Activated T-helper 2 cell treated with anti-CD3 and anti-CD28 coated beads, Interferon-gamma antibody, Interleukin-2, Interleukin-4, amounts not matched to agents 10 μg/mL and 5 μg/mL and 100 μg/mL, durations not matched to agents 14 hours and 24 hours and 36 hours (primary cell): ENCODE results near the gene DENND1A. TPM values are rescaled to one million over a fixed set of nuclear protein-coding genes. Genes with fewer than 3 reads are reported as not detected.

Experiments
- DNase-seq: peaks from one replicate; pipeline ENCODE4 v3.0.0; 2021; ENCODE audit warnings: low spot score
- H3K27ac Mint-ChIP-seq: one replicate; pipeline ENCODE4 v1.8.0; 2021; ENCODE audit warnings: mixed read lengths
- H3K27me3 Mint-ChIP-seq: one replicate; pipeline ENCODE4 v1.8.0; 2021; ENCODE audit warnings: low read depth, mixed read lengths
- H3K36me3 Mint-ChIP-seq: one replicate; pipeline ENCODE4 v1.8.0; 2021; ENCODE audit warnings: low read depth, mixed read lengths
- H3K4me1 Mint-ChIP-seq: one replicate; pipeline ENCODE4 v1.8.0; 2021; ENCODE audit warnings: low read depth, mixed read lengths
- H3K4me3 Mint-ChIP-seq: one replicate; pipeline ENCODE4 v1.8.0; 2021; ENCODE audit warnings: low read depth, mild to moderate bottlenecking, moderate library complexity, mixed read lengths
- H3K9me3 Mint-ChIP-seq: one replicate; pipeline ENCODE4 v1.8.0; 2021; ENCODE audit warnings: mixed read lengths
- intact Hi-C: fragments of 100-400 bp; cut with micrococcal nuclease; formaldehyde crosslinking; loops from one replicate; pipeline ENCODE4 v1.15.1; 2023
- total RNA-seq: library from RNA; stranded (reverse); gene quantifications from 2 replicates; pipeline ENCODE4 v1.2.3, GENCODE V29; 2022

The DENND1A gene
- total RNA-seq, 1 donor from 2014 or later, result 20.0 TPM

DNA sequence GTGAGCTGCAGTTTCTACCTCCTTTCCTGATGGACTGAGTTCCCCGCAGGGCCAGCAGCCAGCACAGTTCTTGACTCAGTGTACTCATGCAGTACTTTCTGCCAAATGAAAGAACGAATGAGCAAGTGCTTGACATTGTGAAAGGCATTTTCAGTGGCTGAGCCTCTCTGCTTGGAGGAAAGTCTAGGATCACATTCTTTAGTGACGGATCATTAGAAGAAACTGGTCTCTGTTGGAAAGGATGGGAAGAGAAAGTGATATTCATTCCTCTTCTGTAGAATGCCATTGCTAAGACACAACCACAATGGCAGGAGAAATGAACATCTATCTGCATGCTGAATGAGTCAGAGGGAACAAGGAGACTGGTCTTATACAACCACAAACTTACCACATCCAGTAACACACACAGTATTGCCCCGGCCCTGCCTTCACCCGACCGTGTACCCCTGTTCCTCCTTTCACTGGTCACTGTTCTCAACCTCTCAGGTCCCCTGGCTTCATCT lies 367.0 kb downstream of the DENND1A start:
- no peak overlapping the region for H3K4me3 Mint-ChIP-seq
- no peak for DNase-seq
- no peaks in the 10 kb centered on the region for H3K27me3 Mint-ChIP-seq
- H3K9me3 Mint-ChIP-seq, result no peaks in the 10 kb centered on the region
- peaks cover 20% of the 10 kb centered on the region for H3K4me1 Mint-ChIP-seq
- H3K36me3 Mint-ChIP-seq, result no peaks in the 10 kb centered on the region
- intact Hi-C loops, result no loop called here
- H3K27ac Mint-ChIP-seq, result no peak overlapping the region

DNA sequence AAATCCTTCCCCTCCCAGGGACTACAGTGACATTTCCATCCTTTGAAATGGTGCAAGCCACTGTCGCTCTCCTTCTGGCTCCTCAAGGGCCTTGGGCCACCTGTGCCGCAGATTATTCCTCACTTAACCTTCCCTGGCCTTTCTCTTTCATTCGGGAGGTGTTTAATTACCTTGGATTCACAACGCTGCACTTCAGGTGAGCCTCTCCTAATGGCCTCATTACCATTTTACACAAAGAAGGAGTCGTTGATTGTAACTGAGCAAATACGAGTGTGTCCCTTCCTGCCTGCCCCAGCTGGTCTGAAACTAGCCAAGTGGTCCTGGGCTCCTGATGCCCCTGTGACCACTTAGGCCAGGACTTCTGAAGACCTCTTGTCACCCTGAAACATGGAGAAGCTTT lies 368.9 kb downstream of the DENND1A start:
- Mint-ChIP-seq H3K27ac (no peak overlapping the region), H3K4me3 (no peak overlapping the region), H3K4me1 (peaks cover 18% of the 10 kb centered on the region), H3K27me3 (no peaks in the 10 kb centered on the region), H3K36me3 (no peaks in the 10 kb centered on the region), H3K9me3 (no peaks in the 10 kb centered on the region)
- DNase-seq, result no peak
- intact Hi-C loops, result no loop called here

DNA sequence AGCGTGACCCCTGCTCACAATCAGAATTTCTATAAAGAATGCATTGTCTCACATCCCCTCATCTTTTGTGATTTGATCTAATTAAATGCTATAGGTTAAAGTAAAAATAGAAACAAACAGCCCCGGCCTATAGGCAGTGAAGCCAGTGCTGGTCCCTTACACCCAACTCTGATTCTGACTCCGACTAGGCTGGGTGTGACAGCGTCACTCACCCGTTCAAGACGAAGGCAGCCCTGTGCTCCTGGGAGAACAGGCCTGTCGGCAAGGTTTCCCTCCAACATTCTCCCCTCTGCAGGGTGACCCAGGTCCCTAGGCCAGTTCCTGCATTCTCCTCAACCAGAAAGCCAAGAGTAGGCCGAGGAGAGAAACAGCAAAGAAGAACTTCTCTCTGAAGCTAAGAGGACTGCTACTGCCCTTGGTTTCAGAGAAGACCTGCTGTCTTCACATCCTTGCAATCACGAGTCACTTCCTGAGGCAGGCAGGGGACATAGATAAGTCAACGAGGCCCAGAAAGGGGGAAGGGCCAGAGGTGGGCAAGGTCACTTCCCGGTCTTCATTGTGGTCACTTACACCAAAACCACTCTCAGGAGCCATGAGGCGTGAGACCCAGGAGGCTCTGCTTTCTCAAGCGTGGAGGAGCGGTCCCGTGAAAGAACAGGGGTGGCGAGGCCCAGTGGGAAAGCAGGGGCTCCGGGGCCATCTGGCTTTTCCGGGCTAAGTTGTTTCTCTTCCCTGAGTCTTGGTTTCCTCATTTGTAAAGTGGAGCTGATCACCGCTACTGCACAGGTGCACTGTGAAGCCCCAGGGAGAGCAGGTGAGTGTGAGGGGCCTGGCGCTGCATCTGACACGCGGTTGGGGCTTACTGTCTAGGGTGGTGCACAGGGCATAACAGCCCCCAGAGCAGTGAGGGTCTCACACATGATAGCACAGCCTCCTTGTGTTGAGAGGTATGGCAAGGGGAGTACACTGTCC lies 373.2 kb downstream of the DENND1A start:
- no peaks in the 10 kb centered on the region for H3K36me3 Mint-ChIP-seq
- no peak overlapping the region for H3K4me3 Mint-ChIP-seq
- no peaks in the 10 kb centered on the region for H3K9me3 Mint-ChIP-seq
- no peak overlapping the region for H3K27ac Mint-ChIP-seq
- intact Hi-C loops, result no loop called here
- no peak for DNase-seq
- peaks cover 4% of the 10 kb centered on the region for H3K4me1 Mint-ChIP-seq
- H3K27me3 Mint-ChIP-seq, result no peaks in the 10 kb centered on the region

DNA sequence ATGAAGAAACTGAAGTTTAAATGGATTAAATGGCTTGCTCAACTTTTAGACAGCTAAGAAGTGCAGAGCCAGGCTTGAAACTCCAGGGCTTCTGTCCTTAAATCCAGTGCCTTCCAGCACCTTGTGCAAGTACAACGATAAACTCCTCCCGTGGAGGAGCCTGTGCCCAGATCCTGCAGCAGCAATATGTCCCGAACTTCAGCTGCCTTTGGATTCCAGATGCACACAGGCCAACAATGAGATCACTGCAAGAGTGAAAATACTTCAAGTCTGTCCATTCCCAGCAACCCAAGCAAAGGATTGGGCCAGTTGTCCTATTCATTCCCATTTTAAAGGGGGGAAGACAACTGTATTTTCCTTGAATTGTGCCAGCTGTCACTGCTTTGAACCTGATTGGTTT lies 374.3 kb downstream of the DENND1A start:
- Mint-ChIP-seq H3K9me3 (no peaks in the 10 kb centered on the region), H3K36me3 (no peaks in the 10 kb centered on the region), H3K4me3 (no peak overlapping the region), H3K4me1 (peaks cover 4% of the 10 kb centered on the region), H3K27ac (no peak overlapping the region), H3K27me3 (no peaks in the 10 kb centered on the region)
- intact Hi-C loops, result no loop called here
- no peak for DNase-seq

DNA sequence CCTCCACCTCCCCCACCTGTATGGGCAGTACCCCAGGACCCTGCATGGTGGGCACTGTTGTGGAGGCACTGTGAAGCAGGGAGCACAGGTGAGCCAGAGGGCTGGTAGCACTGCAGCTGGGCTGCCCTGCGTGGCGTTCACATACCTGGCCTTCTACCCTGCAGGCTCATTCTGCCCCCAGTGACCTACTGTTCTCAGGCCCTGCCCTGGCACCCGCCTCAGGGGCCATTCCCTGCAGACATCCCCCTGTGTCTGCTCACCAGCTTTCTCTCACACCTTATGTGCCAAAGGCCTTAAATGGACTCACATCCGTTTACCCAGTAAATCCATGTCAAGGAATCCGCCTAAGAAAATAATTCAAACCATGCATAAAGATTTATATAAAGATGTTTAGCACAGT lies 377.4 kb downstream of the DENND1A start:
- Mint-ChIP-seq H3K36me3 (no peaks in the 10 kb centered on the region), H3K4me3 (no peak overlapping the region), H3K4me1 (peaks cover 12% of the 10 kb centered on the region), H3K27ac (no peak overlapping the region), H3K9me3 (no peaks in the 10 kb centered on the region), H3K27me3 (no peaks in the 10 kb centered on the region)
- DNase-seq, result no peak
- intact Hi-C loops, result no loop called here

DNA sequence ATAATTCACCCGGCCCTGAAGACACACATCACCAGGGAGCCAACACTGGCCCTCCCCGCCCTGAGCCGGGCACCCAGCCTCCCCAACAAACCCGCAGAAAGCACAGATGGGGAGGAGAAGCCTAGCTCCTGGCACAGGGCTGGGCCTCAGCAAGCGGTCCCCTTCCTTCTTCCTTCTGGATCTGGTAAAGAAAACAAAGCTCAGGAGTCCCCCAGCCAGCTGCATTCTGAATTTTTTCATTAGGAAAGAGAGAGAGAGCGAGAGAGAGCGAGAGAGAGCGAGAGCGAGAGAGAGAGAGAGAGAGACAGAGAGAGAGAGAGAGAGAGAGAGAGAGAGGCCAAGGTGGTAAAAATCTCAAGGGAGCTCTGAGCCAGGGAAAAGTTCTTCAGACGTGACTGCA lies 378.2 kb downstream of the DENND1A start:
- Mint-ChIP-seq H3K4me3 (no peak overlapping the region), H3K4me1 (peaks cover 11% of the 10 kb centered on the region), H3K27me3 (no peaks in the 10 kb centered on the region), H3K27ac (no peak overlapping the region), H3K36me3 (no peaks in the 10 kb centered on the region), H3K9me3 (no peaks in the 10 kb centered on the region)
- DNase-seq, result no peak
- intact Hi-C loops, result no loop called here

DNA sequence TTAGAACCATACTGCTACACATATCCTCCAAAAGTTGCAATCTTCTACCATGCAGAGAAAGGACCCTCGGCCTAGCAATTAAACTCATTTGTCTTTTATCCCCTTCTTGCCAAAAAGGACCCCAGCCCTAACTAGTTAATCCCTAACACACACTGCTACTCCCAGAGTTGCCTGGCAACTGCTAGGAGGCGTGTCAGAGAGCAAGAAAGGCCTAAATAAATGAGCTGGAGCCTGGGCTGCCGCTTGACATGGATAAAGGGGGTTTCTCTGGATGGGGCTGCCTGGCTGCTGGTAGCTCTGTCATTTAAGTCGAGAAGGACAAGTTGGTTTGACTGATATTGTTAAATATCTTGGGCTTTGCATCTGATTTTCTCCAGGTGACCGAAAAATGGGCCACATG lies 379.1 kb downstream of the DENND1A start:
- H3K4me3 Mint-ChIP-seq, result no peak overlapping the region
- no peaks in the 10 kb centered on the region for H3K9me3 Mint-ChIP-seq
- no peak for DNase-seq
- intact Hi-C loops, result no loop called here
- no peaks in the 10 kb centered on the region for H3K27me3 Mint-ChIP-seq
- no peak overlapping the region for H3K27ac Mint-ChIP-seq
- no peaks in the 10 kb centered on the region for H3K36me3 Mint-ChIP-seq
- peaks cover 9% of the 10 kb centered on the region for H3K4me1 Mint-ChIP-seq

DNA sequence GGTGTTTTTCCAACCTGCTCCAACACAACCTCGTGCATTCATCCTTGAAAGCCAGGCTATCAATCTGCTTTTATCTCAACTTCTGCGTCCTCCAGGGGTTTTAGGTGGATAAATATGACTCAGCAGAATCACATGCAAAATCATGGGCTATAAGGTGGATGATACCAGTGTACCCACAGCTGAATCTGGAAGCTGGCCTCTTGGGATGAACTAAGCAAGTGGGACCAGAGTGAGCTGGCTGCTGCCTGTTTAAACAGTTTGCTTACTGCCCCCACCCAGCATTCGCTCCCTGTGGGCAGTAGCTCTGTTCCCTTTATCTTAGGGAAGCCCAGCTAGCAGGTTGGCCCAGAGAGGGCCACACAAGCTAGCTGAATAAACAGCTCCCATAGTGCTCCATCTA lies 379.9 kb downstream of the DENND1A start:
- intact Hi-C loops, result no loop called here
- H3K36me3 Mint-ChIP-seq, result no peaks in the 10 kb centered on the region
- H3K27me3 Mint-ChIP-seq, result no peaks in the 10 kb centered on the region
- no peak for DNase-seq
- no peak overlapping the region for H3K4me3 Mint-ChIP-seq
- peaks cover 9% of the 10 kb centered on the region for H3K4me1 Mint-ChIP-seq
- H3K9me3 Mint-ChIP-seq, result no peaks in the 10 kb centered on the region
- H3K27ac Mint-ChIP-seq, result no peak overlapping the region

DNA sequence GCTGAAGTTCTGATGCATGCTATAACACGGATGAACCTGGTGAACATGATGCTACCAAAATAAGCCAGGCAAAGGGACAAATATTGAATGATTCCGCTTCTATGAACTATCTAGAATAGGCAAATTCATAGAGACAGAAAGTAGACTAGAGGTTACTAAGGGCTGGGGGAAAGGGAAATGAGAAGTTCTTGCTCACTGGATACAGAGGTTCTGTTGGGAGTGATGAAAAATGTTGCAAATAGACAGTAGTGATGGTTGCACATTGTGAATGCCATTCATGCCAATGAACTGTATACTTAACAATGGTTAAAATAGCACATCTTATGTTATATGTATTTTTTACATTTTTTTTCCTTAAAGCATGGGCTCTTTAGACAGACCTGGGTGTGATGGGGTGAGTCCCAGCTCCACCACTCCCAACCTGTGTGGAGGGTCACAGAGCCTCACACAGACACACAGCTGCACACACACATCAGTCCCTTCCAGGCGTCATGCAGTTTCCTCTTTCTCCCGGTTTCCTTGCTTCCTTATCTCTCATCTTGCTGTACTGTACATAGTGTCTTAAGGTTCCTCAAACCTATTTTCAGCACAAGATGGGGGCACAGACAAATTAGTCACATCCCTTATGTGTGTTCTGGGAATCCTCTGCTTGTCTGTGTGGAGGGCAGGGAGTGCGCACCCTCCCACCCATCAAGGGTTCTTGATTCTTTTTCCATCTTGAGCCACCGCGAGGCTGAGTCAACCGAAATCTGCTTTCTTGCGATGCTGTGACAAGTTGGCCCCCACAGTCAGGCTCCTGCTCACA lies 381.0 kb downstream of the DENND1A start:
- intact Hi-C loops, result loop anchor here (10.0 kb wide), 1 partner anchor 376 kb away; no protein-coding TSS in a partner anchor

DNA sequence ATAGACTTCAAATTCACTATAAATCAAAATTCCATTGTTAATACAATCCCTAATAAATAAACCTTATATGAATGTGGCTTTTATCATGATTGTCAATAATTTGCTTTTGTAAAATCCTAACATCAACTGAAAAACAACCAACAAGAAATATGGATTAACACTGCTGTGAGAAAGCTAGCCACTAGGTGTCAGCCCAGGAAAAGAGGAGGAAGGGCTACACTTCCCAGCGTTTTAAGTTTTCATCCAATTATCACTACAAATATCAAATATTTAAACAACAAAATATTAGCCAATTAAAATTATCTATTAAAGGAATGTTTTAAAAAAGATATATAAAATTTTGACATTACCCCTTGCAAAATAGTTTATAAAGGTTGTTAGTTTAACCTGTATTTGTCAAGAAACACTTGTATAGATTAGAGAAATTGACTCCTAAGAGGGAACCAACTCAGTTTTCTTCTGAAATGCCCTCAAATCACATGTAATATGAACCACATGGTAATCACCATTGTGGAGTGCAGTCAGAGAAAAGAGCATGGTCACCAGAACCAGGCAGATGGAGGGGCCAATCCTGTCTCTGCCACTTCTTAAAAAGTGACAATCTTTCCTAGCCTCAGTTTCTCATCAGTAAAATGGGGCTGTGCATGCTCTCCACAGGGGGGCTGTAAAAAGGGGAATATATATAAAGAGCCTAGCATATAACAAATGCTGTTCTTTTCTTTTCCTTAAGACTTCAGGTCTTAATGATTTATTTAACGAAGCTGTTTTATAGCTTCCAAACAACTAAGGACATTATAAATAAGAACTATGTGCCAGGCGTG lies 385.7 kb downstream of the DENND1A start:
- H3K36me3 Mint-ChIP-seq, result no peaks in the 10 kb centered on the region
- H3K9me3 Mint-ChIP-seq, result no peaks in the 10 kb centered on the region
- H3K4me3 Mint-ChIP-seq, result no peak overlapping the region
- no peaks in the 10 kb centered on the region for H3K27me3 Mint-ChIP-seq
- H3K27ac Mint-ChIP-seq, result no peak overlapping the region
- H3K4me1 Mint-ChIP-seq, result peaks cover 5% of the 10 kb centered on the region
- intact Hi-C loops, result loop anchor here (2.0 to 10.0 kb wide), 3 partner anchors 381 to 497 kb away; no protein-coding TSS in a partner anchor
- no peak for DNase-seq

More for the DNA sequence above, 381.0 kb downstream of the DENND1A start:
- Mint-ChIP-seq H3K4me3 (no peak overlapping the region), H3K9me3 (no peaks in the 10 kb centered on the region), H3K36me3 (no peaks in the 10 kb centered on the region), H3K4me1 (peaks cover 9% of the 10 kb centered on the region), H3K27me3 (no peaks in the 10 kb centered on the region), H3K27ac (peak overlapping the region; percentile 59)
- DNase-seq, result no peak

DNA sequence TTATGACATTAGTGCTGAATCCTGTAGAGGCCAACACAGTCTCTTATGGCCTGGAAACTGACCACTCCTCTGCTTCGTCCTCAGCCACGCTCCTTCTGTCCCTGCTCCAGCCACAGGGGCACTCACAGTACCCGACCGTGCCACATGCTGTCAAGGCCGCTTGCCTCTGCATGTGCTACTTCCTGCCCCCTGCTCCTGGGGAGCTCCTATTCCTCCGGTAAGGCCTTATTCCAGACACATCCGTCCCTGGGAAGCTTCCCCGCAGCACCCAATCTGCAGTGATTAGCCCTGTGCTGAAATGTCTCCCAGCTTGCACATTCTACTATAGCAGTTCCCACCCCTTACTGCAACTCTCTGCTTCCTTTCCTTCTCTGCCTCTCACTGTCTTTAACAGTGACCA lies 386.4 kb downstream of the DENND1A start:
- Mint-ChIP-seq H3K27ac (no peak overlapping the region), H3K4me1 (no peaks in the 10 kb centered on the region), H3K36me3 (no peaks in the 10 kb centered on the region), H3K9me3 (no peaks in the 10 kb centered on the region), H3K4me3 (no peak overlapping the region), H3K27me3 (no peaks in the 10 kb centered on the region)
- intact Hi-C loops, result loop anchor here (5.0 to 10.0 kb wide), 2 partner anchors 381 to 459 kb away; no protein-coding TSS in a partner anchor
- no peak for DNase-seq
